ENCODE measurements around the gene GIPC3.
"Not testable (repeated sequence)": the region's sequence is repeated elsewhere in the genome, so short reads cannot be mapped to it uniquely, and the experiment has no call there.

The GIPC3 gene

GRCh38 chr19:3565139-3565538, 20.1 kb upstream of the GIPC3 start:
- H3K36me3 Mint-ChIP-seq, result no peaks in the 10 kb centered on the region
- no peak for DNase-seq (ENCODE audit: low spot score in 2 of 2)
- ATAC-seq, result no peak
- no peaks in the 10 kb centered on the region for H3K4me1 Mint-ChIP-seq
- no peak overlapping the region for H3K27ac Mint-ChIP-seq
- H3K9me3 Mint-ChIP-seq, result no peaks in the 10 kb centered on the region
- H3K4me3 Mint-ChIP-seq, result no peak overlapping the region

DNA sequence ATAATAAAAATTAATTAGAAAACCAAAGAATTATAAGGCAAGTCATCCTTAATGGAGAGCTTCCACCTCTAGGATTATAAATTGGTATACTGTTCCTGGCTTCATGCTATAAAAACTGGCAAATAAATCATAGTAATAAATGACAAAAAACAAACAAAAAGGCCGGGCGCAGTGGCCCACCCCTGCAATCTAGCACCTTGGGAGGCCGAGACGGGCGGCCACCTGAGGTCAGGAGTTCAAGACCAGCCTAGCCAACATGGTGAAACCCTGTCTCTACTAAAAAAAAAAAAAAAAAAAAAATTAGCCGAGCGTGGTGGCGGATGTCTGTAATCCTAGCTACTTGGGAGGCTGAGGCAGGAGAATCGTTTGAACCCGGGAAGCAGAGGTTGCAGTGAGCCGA, 15.2 kb upstream of the GIPC3 start:
- Mint-ChIP-seq H3K4me1 (peaks cover 20% of the 10 kb centered on the region), H3K36me3 (peaks cover 12% of the 10 kb centered on the region)
- ATAC-seq; DNase-seq (ENCODE audit: low spot score in 2 of 2); H3K4me3 Mint-ChIP-seq; H3K27ac Mint-ChIP-seq; H3K9me3 Mint-ChIP-seq: not testable (repeated sequence)

GRCh38 chr19:3570606-3571011, 14.7 kb upstream of the GIPC3 start:
- no peak for DNase-seq (ENCODE audit: low spot score in 2 of 2)
- Mint-ChIP-seq H3K9me3 (no peaks in the 10 kb centered on the region), H3K4me1 (peaks cover 25% of the 10 kb centered on the region), H3K36me3 (peaks cover 18% of the 10 kb centered on the region), H3K27ac (no peak overlapping the region), H3K4me3 (no peak overlapping the region)
- ATAC-seq, result no peak

DNA sequence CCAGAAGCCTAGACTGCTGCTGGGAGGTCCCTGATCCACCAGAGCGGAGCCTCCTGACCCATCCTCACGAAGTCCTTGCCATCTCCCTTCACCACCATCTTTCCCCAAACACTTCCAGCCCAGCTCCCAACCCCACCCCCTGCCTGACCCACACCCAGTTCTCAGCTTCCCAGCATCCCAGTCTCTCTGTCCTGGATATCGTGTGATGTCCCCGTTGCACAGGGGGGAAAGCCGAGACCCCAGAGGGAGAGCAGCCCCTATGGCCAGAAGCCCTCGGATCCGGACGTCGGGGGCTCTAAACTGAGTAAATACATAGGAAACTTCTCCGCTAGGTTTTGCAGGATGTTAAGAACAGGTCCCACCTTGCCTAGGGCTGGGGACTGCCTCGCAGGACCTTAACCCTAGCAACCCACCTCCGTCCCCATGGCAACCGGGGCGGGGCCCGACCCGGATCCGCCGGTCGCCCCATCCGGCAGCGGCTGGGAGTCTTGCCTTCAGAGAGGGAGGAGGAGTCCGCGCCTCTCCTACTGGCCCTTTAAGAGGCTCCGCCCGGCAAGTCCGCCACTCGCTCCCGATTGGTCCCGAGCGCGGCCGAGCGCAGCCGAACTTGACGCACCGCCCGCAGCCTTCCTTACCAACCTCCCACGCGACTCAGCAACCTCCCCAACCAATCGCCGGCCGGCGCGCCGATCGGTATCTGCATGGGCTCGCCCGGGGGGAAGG, 13.0 kb upstream of the GIPC3 start:
- H3K27ac Mint-ChIP-seq, result peak overlapping the region; percentile 70
- peak overlapping the region; percentile 71 for H3K4me3 Mint-ChIP-seq
- peaks cover 19% of the 10 kb centered on the region for H3K36me3 Mint-ChIP-seq
- H3K4me1 Mint-ChIP-seq, result peaks cover 25% of the 10 kb centered on the region
- peak; percentile 96 for ATAC-seq
- DNase-seq (ENCODE audit: low spot score in 2 of 2), result peak; percentile 94 to 99
- H3K9me3 Mint-ChIP-seq, result no peaks in the 10 kb centered on the region

- ATAC-seq (peak; percentile 1), DNase-seq (ENCODE audit: low spot score in 2 of 2) (no peak)
- peak within 1 kb of the TSS; percentile 70 for H3K27ac Mint-ChIP-seq
- peaks cover 25% of the 10 kb centered on the region for H3K4me1 Mint-ChIP-seq
- H3K4me3 Mint-ChIP-seq, result peak within 1 kb of the TSS; percentile 71
- H3K9me3 Mint-ChIP-seq, result no peaks in the 10 kb centered on the region
- H3K36me3 Mint-ChIP-seq, result peaks cover 19% of the 10 kb centered on the region
These were observed 12.5 kb upstream of the GIPC3 start, which contains the start of gene HMG20B for GRCh38 chr19:3572855-3573161. HMG20B (plus strand) TSS chr19:3572944; CDS start chr19:3573310, 366 bp downstream.

DNA sequence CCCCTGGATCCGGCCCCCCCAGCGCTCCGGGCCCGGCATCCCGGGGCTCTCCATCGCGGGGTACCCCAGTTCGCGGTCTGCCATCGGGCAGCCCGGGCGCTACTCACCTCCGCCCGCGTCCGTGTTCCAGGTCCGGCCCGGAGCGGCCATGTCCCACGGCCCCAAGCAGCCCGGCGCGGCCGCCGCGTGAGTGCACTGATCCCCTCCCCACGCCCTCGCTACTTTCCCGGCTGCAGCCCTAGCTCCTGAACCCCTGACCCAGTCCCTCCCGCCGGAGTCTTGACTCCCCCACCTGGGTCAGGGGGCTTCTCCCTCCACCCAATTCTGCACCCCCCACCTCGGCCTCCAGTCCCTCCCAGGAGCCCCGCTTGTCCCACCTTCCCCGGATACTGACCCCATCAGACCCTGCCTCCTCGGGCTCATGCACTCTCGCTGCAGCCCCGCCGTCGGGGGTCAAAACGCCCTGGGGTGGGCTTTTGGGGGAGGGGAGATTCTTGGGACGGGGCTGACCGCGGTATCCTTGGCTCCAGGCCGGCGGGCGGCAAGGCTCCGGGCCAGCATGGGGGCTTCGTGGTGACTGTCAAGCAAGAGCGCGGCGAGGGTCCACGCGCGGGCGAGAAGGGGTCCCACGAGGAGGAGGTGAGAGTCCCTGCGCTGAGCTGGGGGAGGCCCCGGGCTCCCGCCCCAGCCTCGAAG, 12.0 kb upstream of the GIPC3 start:
- Mint-ChIP-seq H3K4me1 (peaks cover 25% of the 10 kb centered on the region), H3K4me3 (peak overlapping the region; percentile 71), H3K9me3 (no peaks in the 10 kb centered on the region), H3K27ac (peak overlapping the region; percentile 37), H3K36me3 (peaks cover 19% of the 10 kb centered on the region)
- peak; percentile 9 for ATAC-seq
- peak in 1 of 2 donors; percentile 41 for DNase-seq (ENCODE audit: low spot score in 2 of 2)

- Mint-ChIP-seq H3K36me3 (peaks cover 19% of the 10 kb centered on the region), H3K27ac (peak overlapping the region; percentile 37), H3K9me3 (no peaks in the 10 kb centered on the region), H3K4me3 (peak overlapping the region; percentile 71), H3K4me1 (peaks cover 25% of the 10 kb centered on the region)
- DNase-seq (ENCODE audit: low spot score in 2 of 2) (peak; percentile 75 to 95), ATAC-seq (peak; percentile 31)
These were observed 11.2 kb upstream of the GIPC3 start for GRCh38 chr19:3573858-3574637.

- peak overlapping the region; percentile 71 for H3K4me3 Mint-ChIP-seq
- peaks cover 19% of the 10 kb centered on the region for H3K36me3 Mint-ChIP-seq
- H3K9me3 Mint-ChIP-seq, result no peaks in the 10 kb centered on the region
- no peak for DNase-seq (ENCODE audit: low spot score in 2 of 2)
- H3K4me1 Mint-ChIP-seq, result peaks cover 25% of the 10 kb centered on the region
- ATAC-seq, result no peak
- no peak overlapping the region for H3K27ac Mint-ChIP-seq
These were observed 10.0 kb upstream of the GIPC3 start for GRCh38 chr19:3575260-3575741.

- no peak overlapping the region for H3K27ac Mint-ChIP-seq
- H3K4me3 Mint-ChIP-seq, result no peak overlapping the region
- DNase-seq (ENCODE audit: low spot score in 2 of 2), result no peak
- H3K9me3 Mint-ChIP-seq, result no peaks in the 10 kb centered on the region
- H3K36me3 Mint-ChIP-seq, result peaks cover 19% of the 10 kb centered on the region
- H3K4me1 Mint-ChIP-seq, result peaks cover 25% of the 10 kb centered on the region
- ATAC-seq, result no peak
These were observed 9.2 kb upstream of the GIPC3 start for GRCh38 chr19:3575949-3576673.

- Mint-ChIP-seq H3K36me3 (peaks cover 19% of the 10 kb centered on the region), H3K9me3 (no peaks in the 10 kb centered on the region), H3K4me3 (no peak overlapping the region), H3K27ac (no peak overlapping the region), H3K4me1 (peaks cover 19% of the 10 kb centered on the region)
- no peak for DNase-seq (ENCODE audit: low spot score in 2 of 2)
- no peak for ATAC-seq
These were observed 8.4 kb upstream of the GIPC3 start for GRCh38 chr19:3576696-3577443.

DNA sequence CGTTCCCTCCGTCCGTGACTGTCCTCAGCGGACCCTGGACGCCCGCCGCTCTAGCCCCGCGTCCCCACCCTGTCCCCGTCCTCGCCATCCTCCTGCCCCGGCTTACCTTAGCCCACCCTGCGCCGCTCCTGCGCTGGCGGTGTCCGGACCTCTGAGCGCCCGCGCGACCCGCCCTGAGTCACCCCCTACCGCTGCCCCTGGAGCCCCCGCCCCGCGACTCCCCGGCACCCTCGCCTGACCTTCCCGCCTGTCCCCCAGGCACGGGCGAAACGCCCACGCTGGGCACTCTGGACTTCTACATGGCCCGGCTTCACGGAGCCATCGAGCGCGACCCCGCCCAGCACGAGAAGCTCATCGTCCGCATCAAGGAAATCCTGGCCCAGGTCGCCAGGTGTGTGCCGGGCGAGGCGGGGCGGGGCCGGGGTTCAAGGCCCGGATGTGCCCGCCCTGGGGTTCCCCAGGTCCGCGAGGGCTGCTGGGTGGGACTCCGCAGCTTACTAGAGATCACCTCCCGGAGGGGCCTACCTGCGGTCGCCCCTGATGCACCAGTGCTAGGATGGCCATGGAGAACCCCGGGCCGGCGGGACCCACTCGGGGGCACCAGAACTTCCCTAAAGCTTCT, 7.4 kb upstream of the GIPC3 start:
- peaks cover 14% of the 10 kb centered on the region for H3K4me1 Mint-ChIP-seq
- no peak for ATAC-seq

GRCh38 chr19:3578390-3578789, 6.9 kb upstream of the GIPC3 start:
- peaks cover 14% of the 10 kb centered on the region for H3K4me1 Mint-ChIP-seq
- H3K9me3 Mint-ChIP-seq, result no peaks in the 10 kb centered on the region
- DNase-seq (ENCODE audit: low spot score in 2 of 2) (no peak), ATAC-seq (no peak)
- H3K27ac Mint-ChIP-seq, result no peak overlapping the region
- no peak overlapping the region for H3K4me3 Mint-ChIP-seq
- H3K36me3 Mint-ChIP-seq, result peaks cover 19% of the 10 kb centered on the region

More for the DNA sequence above, 7.4 kb upstream of the GIPC3 start:
- no peaks in the 10 kb centered on the region for H3K9me3 Mint-ChIP-seq
- no peak for DNase-seq (ENCODE audit: low spot score in 2 of 2)
- H3K36me3 Mint-ChIP-seq, result peaks cover 19% of the 10 kb centered on the region
- H3K4me3 Mint-ChIP-seq, result no peak overlapping the region
- H3K27ac Mint-ChIP-seq, result no peak overlapping the region

DNA sequence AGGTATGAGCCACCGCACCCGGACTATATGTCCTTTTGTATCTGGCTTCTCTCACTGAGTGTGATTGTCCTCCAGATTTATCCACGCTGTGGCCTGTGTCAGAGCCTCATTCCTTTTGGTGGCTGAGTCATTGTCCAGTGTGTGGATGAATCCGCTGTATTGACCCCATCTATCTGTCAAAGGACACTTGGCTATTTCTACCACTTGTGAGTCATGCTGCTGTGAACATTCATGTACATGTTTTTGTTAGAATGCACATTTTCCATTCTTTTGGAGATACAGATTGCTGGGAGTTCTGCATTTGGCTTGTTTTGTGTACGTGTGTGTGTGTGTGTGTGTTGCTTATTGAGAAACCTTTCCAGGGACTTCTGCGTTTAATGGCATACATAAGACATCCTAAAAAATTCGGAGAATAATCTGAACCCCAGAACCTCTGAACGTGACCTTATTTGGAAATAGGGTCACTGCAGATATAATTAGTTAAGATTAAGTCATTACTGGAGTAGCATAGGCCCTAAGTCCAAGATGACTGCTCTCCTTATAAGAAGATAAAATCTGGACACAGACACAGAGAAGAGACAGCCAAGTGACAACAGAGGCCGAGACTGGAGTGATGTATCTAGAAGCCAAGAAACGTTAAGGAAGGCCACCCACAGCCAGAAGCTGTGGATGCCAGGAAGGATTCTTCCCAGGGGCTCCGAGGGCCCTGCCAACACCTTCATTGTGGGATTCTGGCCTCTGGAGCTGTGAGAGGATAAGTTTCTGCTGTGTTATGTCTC, 4.9 kb upstream of the GIPC3 start:
- no peak overlapping the region for H3K4me3 Mint-ChIP-seq

More for the DNA sequence above, 4.9 kb upstream of the GIPC3 start:
- peaks cover 4% of the 10 kb centered on the region for H3K36me3 Mint-ChIP-seq
- peaks cover 3% of the 10 kb centered on the region for H3K4me1 Mint-ChIP-seq
- DNase-seq (ENCODE audit: low spot score in 2 of 2), result no peak
- no peak overlapping the region for H3K27ac Mint-ChIP-seq
- H3K9me3 Mint-ChIP-seq, result no peaks in the 10 kb centered on the region
- ATAC-seq, result no peak
